Peyer's patch (tissue), 4 donors: ENCODE data around the gene GSTT2. TPM values are rescaled to one million over a fixed set of nuclear protein-coding genes. Genes with fewer than 3 reads are reported as not detected.

Experiments
- DNase-seq, 3 donors: peaks; one replicate each; pipeline ENCODE4 v3.0.0-alpha.2; 2017 to 2019
- H3K27ac ChIP-seq, 4 donors: fragments of 200-600 bp; sonication (generic); one replicate each; pipeline ENCODE4 v1.5.1; 2016 to 2019
- H3K27me3 ChIP-seq, 2 donors: fragments of 200-600 bp; sonication (generic); one replicate each; pipeline ENCODE4 v1.5.1; 2019
- H3K36me3 ChIP-seq, 3 donors: fragments of 200-600 bp; sonication (generic); one replicate each; pipeline ENCODE4 v1.5.1; 2016 to 2019
- H3K4me1 ChIP-seq, 4 donors: fragments of 200-600 bp; sonication (generic); one replicate each; pipeline ENCODE4 v1.5.1; 2016 to 2019
- H3K4me3 ChIP-seq, 4 donors: fragments of 200-600 bp; sonication (generic); 1 replicate in 3 of 4; 2 replicates in 1 of 4; pipeline ENCODE4 v1.5.1; 2016 to 2019; ENCODE audit warnings: mild to moderate bottlenecking in 1 of 4
- H3K9me3 ChIP-seq, 4 donors: fragments of 200-600 bp; sonication (generic); one replicate each; pipeline ENCODE4 v1.5.1; 2016 to 2019; ENCODE audit warnings: mild to moderate bottlenecking in 1 of 4
- CTCF ChIP-seq, 6 experiments: fragments of 450-650 bp in 4 of 6; fragments of 200-600 bp in 2 of 6; sonication (generic) in 1 of 6; IDR thresholded peaks; one replicate each; pipeline ENCODE4 v1.5.1; 2017 to 2019; ENCODE audit warnings: antibody characterized with exemption in 6 of 6, mild to moderate bottlenecking in 3 of 6, moderate library complexity in 1 of 6
- POLR2A ChIP-seq, 2 donors: fragments of 450-650 bp; IDR thresholded peaks; one replicate each; pipeline ENCODE4 v1.5.1; 2017; ENCODE audit warnings: antibody characterized with exemption in 2 of 2, mild to moderate bottlenecking in 2 of 2, moderate library complexity in 2 of 2
- total RNA-seq, 4 donors: library from RNA; depleted of rRNA; stranded (reverse); fragments of >200 nt; gene quantifications; one replicate each; pipeline ENCODE4 v1.1.0, GENCODE V29; 2016

Gene GSTT2
- total RNA-seq, 4 donors from 2014 or later: not detected

GRCh38 chr22:24006207-24006913 is 26.4 kb downstream of the GSTT2 start:
- TF ChIP-seq POLR2A (IDR thresholded peaks at IDR 0.05) (no peak), CTCF (IDR thresholded peaks at IDR 0.05) (no peak)
- H3K4me1 ChIP-seq: no peaks in the 10 kb centered on the region
- no peaks in the 10 kb centered on the region for H3K27me3 ChIP-seq
- no peak overlapping the region for H3K27ac ChIP-seq
- H3K4me3 ChIP-seq: no peak overlapping the region
- no peaks in the 10 kb centered on the region for H3K36me3 ChIP-seq
- no peaks in the 10 kb centered on the region for H3K9me3 ChIP-seq
- DNase-seq: no peak

- Histone ChIP-seq H3K27ac (no peak overlapping the region), H3K4me1 (peaks cover 0 to 2% (median 0%) of the 10 kb centered on the region in 4 donors), H3K36me3 (no peaks in the 10 kb centered on the region), H3K4me3 (no peak overlapping the region), H3K27me3 (no peaks in the 10 kb centered on the region), H3K9me3 (no peaks in the 10 kb centered on the region)
- TF ChIP-seq CTCF (IDR thresholded peaks at IDR 0.05): no peak
- TF ChIP-seq POLR2A (IDR thresholded peaks at IDR 0.05): no peak
- no peak for DNase-seq
These were observed 26.9 kb downstream of the GSTT2 start for GRCh38 chr22:24006914-24007214.

GRCh38 chr22:24007253-24008021 is 27.5 kb downstream of the GSTT2 start:
- DNase-seq: no peak
- H3K4me3 ChIP-seq: no peak overlapping the region
- no peak for TF ChIP-seq CTCF (IDR thresholded peaks at IDR 0.05)
- no peak for TF ChIP-seq POLR2A (IDR thresholded peaks at IDR 0.05)
- H3K4me1 ChIP-seq: peaks cover 0 to 4% (median 2%) of the 10 kb centered on the region in 4 donors
- H3K9me3 ChIP-seq: no peaks in the 10 kb centered on the region
- H3K27me3 ChIP-seq: no peaks in the 10 kb centered on the region
- H3K27ac ChIP-seq: no peak overlapping the region
- no peaks in the 10 kb centered on the region for H3K36me3 ChIP-seq

- no peak for TF ChIP-seq CTCF (IDR thresholded peaks at IDR 0.05)
- TF ChIP-seq POLR2A (IDR thresholded peaks at IDR 0.05): no peak
- no peaks in the 10 kb centered on the region for H3K36me3 ChIP-seq
- H3K27ac ChIP-seq: no peak overlapping the region
- H3K4me1 ChIP-seq: peaks cover 0 to 8% (median 2%) of the 10 kb centered on the region in 4 donors
- no peaks in the 10 kb centered on the region for H3K27me3 ChIP-seq
- no peak overlapping the region for H3K4me3 ChIP-seq
- no peaks in the 10 kb centered on the region for H3K9me3 ChIP-seq
- no peak for DNase-seq
These were observed 28.0 kb downstream of the GSTT2 start for GRCh38 chr22:24008022-24008283.

- no peak for DNase-seq
- Histone ChIP-seq H3K4me3 (no peak overlapping the region), H3K27me3 (no peaks in the 10 kb centered on the region), H3K27ac (no peak overlapping the region), H3K9me3 (no peaks in the 10 kb centered on the region), H3K36me3 (no peaks in the 10 kb centered on the region), H3K4me1 (peaks cover 0 to 8% (median 2%) of the 10 kb centered on the region in 4 donors)
- TF ChIP-seq POLR2A (IDR thresholded peaks at IDR 0.05): no peak
- no peak for TF ChIP-seq CTCF (IDR thresholded peaks at IDR 0.05)
These were observed 28.7 kb downstream of the GSTT2 start for GRCh38 chr22:24008381-24009226.
